GM23248 (cell line): ENCODE results near the gene CFAP157.

Experiments used
- EZH2 ChIP-seq: fragments of 200-600 bp; sonication (generic); IDR thresholded peaks from 2 replicates; pipeline ENCODE4 v1.6.1; 2018; ENCODE audit warnings: antibody characterized with exemption, mild to moderate bottlenecking; ENCODE audit not compliant: insufficient read depth, poor library complexity, severe bottlenecking
- EZH2phosphoT487 ChIP-seq: fragments of 200-600 bp; sonication (generic); IDR thresholded peaks from 2 replicates; pipeline ENCODE4 v1.6.1; 2018; ENCODE audit warnings: antibody characterized with exemption, moderate library complexity, mild to moderate bottlenecking, low read depth; ENCODE audit not compliant: insufficient read depth

DNA sequence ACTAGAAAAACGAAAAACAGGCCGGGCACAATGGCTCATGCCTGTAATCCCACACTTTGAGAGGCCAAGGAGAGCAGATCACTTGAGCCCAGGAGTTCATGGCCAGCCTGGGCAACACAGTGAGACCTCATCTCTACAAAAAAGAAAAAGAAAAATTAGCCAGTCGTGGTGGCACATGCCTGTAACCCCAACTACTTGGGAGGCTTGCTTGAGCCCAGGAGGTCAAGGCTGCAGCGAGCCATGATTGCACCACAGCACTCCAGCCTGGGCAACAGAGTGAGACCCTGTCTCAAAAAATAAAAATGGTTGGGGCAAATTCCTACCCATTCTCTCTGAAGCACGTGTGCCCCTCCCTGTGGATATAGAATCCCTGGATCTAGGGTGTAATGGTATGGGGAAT is 8.4 kb upstream of the CFAP157 start:
- TF ChIP-seq EZH2 (no peak), EZH2phosphoT487 (no peak)
